ENCODE data around the gene NEK7. TPM values are rescaled to one million over a fixed set of nuclear protein-coding genes. Genes with fewer than 3 reads are reported as not detected.

Gene NEK7
- polyA plus RNA-seq, 1 donor from 2014 or later = 3.3 TPM

GRCh38 chr1:198255784-198256183 lies 99.0 kb downstream of the NEK7 start:
- no peaks in the 10 kb centered on the region for H3K27me3 ChIP-seq (ENCODE audit: insufficient read depth, low read depth, low read length)
- H4K20me1 ChIP-seq (ENCODE audit: insufficient read depth) = no peaks in the 10 kb centered on the region
- no peak overlapping the region for H3K4me2 ChIP-seq (ENCODE audit: low read length)
- H3F3A ChIP-seq (ENCODE audit: insufficient read depth, low read length, poor library complexity, severe bottlenecking) = no peaks in the 10 kb centered on the region
- TF ChIP-seq EP300 (conservative IDR thresholded peaks at IDR 0.05; ENCODE audit: poor library complexity, severe bottlenecking) = no peak
- TF ChIP-seq SMC3 (conservative IDR thresholded peaks at IDR 0.05; ENCODE audit: poor library complexity) = no peak
- no peak for TF ChIP-seq EZH2 (IDR thresholded peaks at IDR 0.05; ENCODE audit: borderline replicate concordance, insufficient read depth, low read length, poor library complexity, severe bottlenecking)
- no peak for TF ChIP-seq RAD21 (conservative IDR thresholded peaks at IDR 0.05)
- no peaks in the 10 kb centered on the region for H3K9me3 ChIP-seq (ENCODE audit: low read length)
- no peak overlapping the region for H2AFZ ChIP-seq (ENCODE audit: low read depth, low read length)
- H3K9me2 ChIP-seq (ENCODE audit: insufficient read depth, low read length) = no peaks in the 10 kb centered on the region
- no peak overlapping the region for H3K27ac ChIP-seq (ENCODE audit: low read length)
- H3K4me3 ChIP-seq (ENCODE audit: low read length) = no peak overlapping the region
- H3K79me2 ChIP-seq (replicated peaks; ENCODE audit: insufficient read depth, low read length) = no peaks in the 10 kb centered on the region
- H3K9ac ChIP-seq (ENCODE audit: low read length) = no peak overlapping the region
- no peaks in the 10 kb centered on the region for H3K36me3 ChIP-seq (ENCODE audit: insufficient read depth, low read length)

- Histone ChIP-seq H3K9ac (ENCODE audit: low read length) (no peak overlapping the region), H3K79me2 (replicated peaks; ENCODE audit: insufficient read depth, low read length) (no peaks in the 10 kb centered on the region), H4K20me1 (ENCODE audit: insufficient read depth) (no peaks in the 10 kb centered on the region), H3K27ac (ENCODE audit: low read length) (no peak overlapping the region), H3K27me3 (ENCODE audit: insufficient read depth, low read depth, low read length) (no peaks in the 10 kb centered on the region), H2AFZ (ENCODE audit: low read depth, low read length) (no peak overlapping the region), H3F3A (ENCODE audit: insufficient read depth, low read length, poor library complexity, severe bottlenecking) (no peaks in the 10 kb centered on the region), H3K9me3 (ENCODE audit: low read length) (no peaks in the 10 kb centered on the region), H3K4me3 (ENCODE audit: low read length) (no peak overlapping the region), H3K4me2 (ENCODE audit: low read length) (no peak overlapping the region), H3K9me2 (ENCODE audit: insufficient read depth, low read length) (no peaks in the 10 kb centered on the region), H3K36me3 (ENCODE audit: insufficient read depth, low read length) (no peaks in the 10 kb centered on the region)
- no peak for TF ChIP-seq RAD21 (conservative IDR thresholded peaks at IDR 0.05)
- no peak for TF ChIP-seq SMC3 (conservative IDR thresholded peaks at IDR 0.05; ENCODE audit: poor library complexity)
- TF ChIP-seq EZH2 (IDR thresholded peaks at IDR 0.05; ENCODE audit: borderline replicate concordance, insufficient read depth, low read length, poor library complexity, severe bottlenecking) = no peak
- TF ChIP-seq MXI1 (conservative IDR thresholded peaks at IDR 0.05; ENCODE audit: poor library complexity, severe bottlenecking) = no peak
- no peak for TF ChIP-seq EP300 (conservative IDR thresholded peaks at IDR 0.05; ENCODE audit: poor library complexity, severe bottlenecking)
- TF ChIP-seq POLR2AphosphoS5 (IDR thresholded peaks at IDR 0.05) = no peak
- no peak for TF ChIP-seq CTCF (IDR thresholded peaks at IDR 0.05; ENCODE audit: poor library complexity, severe bottlenecking)
- TF ChIP-seq REST (IDR thresholded peaks at IDR 0.05; ENCODE audit: borderline replicate concordance) = no peak
- TF ChIP-seq TAF1 (IDR thresholded peaks at IDR 0.05; ENCODE audit: low read depth) = no peak
Observed at GRCh38 chr1:198258491-198258890, 101.7 kb downstream of the NEK7 start.

Data from neural cell (in vitro differentiated cells).